LNCAP (cell line): Measurements from ENCODE around the gene HNRNPM.

Source experiments
- CTCF ChIP-seq: fragments of 450-650 bp; IDR thresholded peaks from 2 replicates; pipeline ENCODE4 v1.5.1; 2017; ENCODE audit warnings: mild to moderate bottlenecking

Gene HNRNPM

GRCh38 chr19:8477889-8478288, 33.1 kb downstream of the HNRNPM start:
- no peak for TF ChIP-seq CTCF

DNA sequence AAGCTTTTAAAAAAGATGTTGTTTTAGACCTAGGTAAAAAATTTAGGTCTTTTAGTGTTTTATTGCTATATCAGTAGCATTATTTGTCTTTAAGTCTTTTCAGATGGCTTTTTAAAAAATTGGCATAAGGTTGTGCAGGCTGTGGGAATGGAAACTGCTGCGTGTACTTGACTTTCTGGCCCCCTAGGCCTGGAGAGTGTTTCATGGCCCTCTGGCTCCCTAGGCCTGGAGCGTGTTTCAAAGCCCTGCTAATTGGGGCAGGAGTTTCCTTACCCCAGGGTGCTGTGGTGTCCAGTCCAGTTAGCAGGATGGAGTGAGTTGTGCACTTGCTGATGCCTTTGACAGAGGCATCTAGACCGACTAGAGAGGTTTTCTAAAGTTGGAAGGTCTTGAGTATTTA, 33.8 kb downstream of the HNRNPM start:
- no peak for TF ChIP-seq CTCF

DNA sequence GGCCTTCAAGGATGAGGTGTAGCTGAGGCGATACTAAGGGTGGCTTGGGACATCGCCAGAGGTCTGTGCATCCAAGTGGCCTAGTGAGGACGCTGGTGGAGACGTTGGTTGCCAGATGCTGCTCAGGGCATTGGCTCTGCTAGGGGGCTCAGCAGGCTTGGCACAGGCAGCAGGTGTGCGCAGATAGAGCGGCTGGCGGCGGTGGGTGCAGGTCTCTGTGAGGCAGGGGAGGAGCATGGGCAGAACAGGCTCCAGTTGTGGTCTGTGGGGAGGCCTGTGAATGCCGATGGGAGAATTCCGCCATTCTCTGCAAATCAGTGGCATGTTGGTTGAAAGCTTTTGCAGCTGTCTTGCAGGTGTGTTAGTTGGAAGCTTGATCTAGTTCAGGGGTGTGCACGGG, 36.4 kb downstream of the HNRNPM start:
- TF ChIP-seq CTCF, result no peak

GRCh38 chr19:8481616-8482015, 36.8 kb downstream of the HNRNPM start:
- TF ChIP-seq CTCF, result no peak

GRCh38 chr19:8482696-8483095, 37.9 kb downstream of the HNRNPM start:
- no peak for TF ChIP-seq CTCF

- TF ChIP-seq CTCF, result no peak
Measured at GRCh38 chr19:8483165-8483564, 38.4 kb downstream of the HNRNPM start.

DNA sequence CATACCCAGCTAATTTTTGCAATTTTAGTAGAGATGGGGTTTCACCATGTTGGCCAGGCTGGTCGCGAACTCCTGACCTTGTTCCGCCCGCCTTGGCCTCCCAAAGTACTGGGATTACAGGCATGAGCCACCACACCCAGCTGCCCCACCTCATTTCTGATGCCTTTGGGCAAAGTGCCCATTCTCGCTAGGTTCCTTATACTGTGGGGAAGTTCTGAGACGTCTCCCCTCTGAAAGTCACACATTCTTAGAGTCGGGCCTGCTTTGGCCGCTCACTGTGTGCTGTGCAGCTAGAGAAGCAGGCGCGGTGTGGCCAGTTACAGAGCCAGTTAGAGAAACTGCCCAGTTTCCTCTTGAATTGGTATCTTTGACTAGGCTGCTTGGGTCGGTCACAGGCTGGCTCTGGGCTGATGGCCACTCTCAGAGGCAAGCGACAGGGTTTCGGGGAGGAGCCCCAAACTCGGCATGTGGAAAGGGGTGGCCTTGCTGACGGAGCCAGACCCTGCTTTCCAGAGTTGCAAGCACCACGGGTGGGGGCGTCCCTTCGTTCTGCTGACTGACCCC, 39.6 kb downstream of the HNRNPM start:
- no peak for TF ChIP-seq CTCF
